GM18526 (cell line): ENCODE measurements around the gene PRPF8.

Experiments used
- POLR2A ChIP-seq: IDR thresholded peaks from 3 replicates; pipeline ENCODE4 v1.6.1; 2011; ENCODE audit not compliant: insufficient read length; ENCODE audit errors: extremely low read depth

The PRPF8 gene

DNA sequence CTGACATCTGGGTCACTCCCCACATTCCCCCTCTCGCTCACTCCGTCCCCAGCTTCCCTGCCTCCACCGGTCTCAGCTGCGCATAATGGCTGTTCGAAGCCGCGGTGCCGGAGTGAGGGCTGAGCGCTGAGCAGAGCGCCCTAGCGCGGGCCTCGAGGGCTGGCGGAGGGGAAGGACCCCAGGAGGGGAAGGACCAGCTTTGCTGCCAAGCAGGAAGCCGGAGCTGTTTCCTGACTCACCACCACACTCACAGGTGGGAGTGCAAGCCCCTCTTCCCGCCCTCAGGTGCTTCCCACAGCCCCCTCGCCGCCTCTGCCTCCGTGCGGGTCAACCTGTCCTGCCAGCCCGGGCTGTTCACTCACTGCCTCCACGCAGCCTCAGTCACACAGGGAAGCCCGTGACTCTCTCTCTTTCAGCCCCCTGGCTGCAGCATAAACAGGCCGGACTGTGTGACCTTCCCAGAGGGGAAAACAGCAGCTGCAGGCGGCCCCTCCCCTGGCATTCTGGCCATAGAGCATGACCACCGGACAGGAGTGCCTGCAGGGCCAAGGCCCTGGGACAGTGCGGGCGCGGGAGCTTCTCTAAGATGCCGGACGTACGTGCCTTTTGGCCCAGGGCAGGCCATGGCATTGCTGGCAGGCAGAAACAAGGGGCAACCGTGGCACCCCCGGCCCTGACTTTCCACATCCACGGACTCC lies 79.7 kb downstream of the PRPF8 start:
- no peak for TF ChIP-seq POLR2A

DNA sequence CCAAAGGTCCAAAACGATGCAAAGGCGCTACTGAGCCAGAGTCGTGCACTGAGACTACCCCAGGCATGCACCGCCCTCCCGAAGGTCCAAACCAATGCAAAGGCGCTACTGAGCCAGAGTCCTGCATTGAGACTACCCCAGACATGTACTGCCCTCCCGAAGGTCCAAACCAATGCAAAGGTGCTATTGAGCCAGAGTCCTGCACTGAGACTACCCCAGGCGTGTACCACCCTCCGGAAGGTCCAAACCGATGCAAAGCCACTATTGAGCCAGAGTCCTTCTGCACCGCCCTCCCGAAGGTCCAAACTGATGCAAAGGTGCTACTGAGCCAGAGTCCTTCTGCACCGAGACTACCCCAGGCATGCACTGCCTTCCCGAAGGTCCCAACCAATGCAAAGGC lies 83.1 kb downstream of the PRPF8 start:
- TF ChIP-seq POLR2A, result no peak
